ENCODE measurements around the gene CNOT1.

GRCh38 chr16:58506241-58507194, 123.1 kb downstream of the CNOT1 start:
- TF ChIP-seq CTCF (conservative IDR thresholded peaks at IDR 0.05 in 1 of 2, IDR thresholded peaks at IDR 0.05 in 1 of 2; ENCODE audit: extremely low read depth in 1 of 2, insufficient read depth in 1 of 2, low read depth in 1 of 2, low read length in 2 of 2) (no peak), EZH2 (IDR thresholded peaks at IDR 0.05; ENCODE audit: borderline replicate concordance, low read length) (no peak)
